Fibroblast of pulmonary artery (primary cell): Measurements from ENCODE around the gene SCGB1D2.

Experiments used
- DNase-seq: peaks from one replicate; pipeline ENCODE4 v3.0.0-alpha.2; 2010; ENCODE audit warnings: low read depth
- H3K4me3 ChIP-seq: replicated peaks from 2 replicates; pipeline ENCODE4 v1.5.1; 2011; ENCODE audit warnings: low read depth, mild to moderate bottlenecking, control low read depth, low read length, moderate library complexity
- CTCF ChIP-seq: IDR thresholded peaks from 2 replicates; pipeline ENCODE4 v1.5.1; 2011; ENCODE audit warnings: mild to moderate bottlenecking, control low read depth, low read length, inconsistent platforms; ENCODE audit errors: missing control alignments

The SCGB1D2 gene

DNA sequence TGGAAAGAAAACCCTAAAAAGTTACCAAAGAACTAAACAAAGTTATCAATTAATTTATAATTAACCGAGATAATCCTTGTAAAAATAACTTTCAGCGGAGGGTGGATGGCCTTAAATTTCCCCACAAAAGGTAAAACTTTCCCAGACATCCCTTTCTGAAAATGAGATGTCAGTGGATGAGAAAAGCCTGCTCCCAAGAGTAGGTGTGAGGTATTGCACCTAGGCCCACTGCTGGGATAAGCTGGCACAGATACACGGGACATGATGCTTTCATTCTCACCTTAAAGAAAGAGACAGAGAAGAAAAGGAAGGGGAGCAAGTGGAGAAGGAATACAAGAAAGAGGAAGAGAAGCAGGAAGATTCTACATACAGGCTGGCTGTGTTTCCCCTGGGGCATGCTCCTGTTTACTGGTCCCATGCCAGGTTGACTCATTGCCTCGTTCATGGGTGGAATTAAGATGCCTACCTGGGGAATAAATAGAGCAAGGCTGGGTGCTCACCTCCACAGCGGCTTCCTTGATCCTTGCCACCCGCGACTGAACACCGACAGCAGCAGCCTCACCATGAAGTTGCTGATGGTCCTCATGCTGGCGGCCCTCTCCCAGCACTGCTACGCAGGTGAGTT, 27.7 kb downstream of the SCGB1D2 start, which contains the start of gene SCGB2A2:
SCGB2A2 (plus strand) TSS at position 505 of the 625 bp plus-strand sequence; CDS start at position 564, 59 bp downstream.
- TF ChIP-seq CTCF, result peak; percentile 16
- no peak within 1 kb of the TSS for H3K4me3 ChIP-seq
- no peak for DNase-seq

GRCh38 chr11:62273284-62273683, 31.2 kb downstream of the SCGB1D2 start:
- no peak overlapping the region for H3K4me3 ChIP-seq
- no peak for TF ChIP-seq CTCF
- DNase-seq, result no peak

- no peak for TF ChIP-seq CTCF
These were observed 31.8 kb downstream of the SCGB1D2 start for GRCh38 chr11:62273789-62274275.

GRCh38 chr11:62280452-62280851, 38.4 kb downstream of the SCGB1D2 start:
- no peak for TF ChIP-seq CTCF
- no peak for DNase-seq

More at GRCh38 chr11:62273789-62274275, 31.8 kb downstream of the SCGB1D2 start:
- no peak for DNase-seq
- no peak overlapping the region for H3K4me3 ChIP-seq

More at GRCh38 chr11:62280452-62280851, 38.4 kb downstream of the SCGB1D2 start:
- H3K4me3 ChIP-seq, result no peak overlapping the region
